H1 (cell line): ENCODE results near the gene SLC25A21. TPM values are rescaled to one million over a fixed set of nuclear protein-coding genes. Genes with fewer than 3 reads are reported as not detected.

Source experiments
- CTCF ChIA-PET: fragments of 300-600 bp; sonication (Branson Sonifier 250); formaldehyde crosslinking; loops from one replicate; lab custom pipeline; 2021; ENCODE audit not compliant: partially characterized antibody; lab: Charles Lee
- POLR2A ChIA-PET: fragments of 300-600 bp; sonication (Branson Sonifier 250); formaldehyde crosslinking; loops from one replicate; lab custom pipeline; 2021; ENCODE audit warnings: inconsistent platforms; ENCODE audit not compliant: partially characterized antibody; lab: Charles Lee
- DNase-seq, 2 experiments: peaks; one replicate each; pipeline versions ENCODE4 v3.0.0 to v3.0.0-alpha.2; 2010 to 2022; ENCODE audit warnings: low spot score in 2 of 2, low read depth in 1 of 2, mixed read lengths in 1 of 2
- FAIRE-seq: peaks from 2 replicates; lab custom pipeline; 2011; peaks lifted over from hg19 to GRCh38; lab: Jason Lieb, UNC
- H2AFZ ChIP-seq: 2 replicates; pipeline ENCODE4 v1.8.1; 2012; ENCODE audit warnings: low read length, inconsistent platforms
- H2AK5ac ChIP-seq: 2 replicates; pipeline ENCODE4 v1.6.1; 2013; ENCODE audit warnings: low read depth, low read length
- H2BK120ac ChIP-seq: replicated peaks from 2 replicates; pipeline ENCODE3; 2013; ENCODE audit warnings: low read depth, low read length, inconsistent platforms
- H2BK12ac ChIP-seq: 2 replicates; pipeline ENCODE4 v1.6.1; 2013; ENCODE audit warnings: low read depth, low read length
- H2BK15ac ChIP-seq: 2 replicates; pipeline ENCODE4 v1.6.1; 2013; ENCODE audit warnings: low read length
- H2BK20ac ChIP-seq: 2 replicates; pipeline ENCODE4 v1.6.1; 2013; ENCODE audit warnings: low read length
- H2BK5ac ChIP-seq: 2 replicates; pipeline ENCODE4 v1.6.1; 2013; ENCODE audit warnings: low read depth, low read length
- H3K14ac ChIP-seq: 2 replicates; pipeline ENCODE4 v1.6.1; 2013; ENCODE audit warnings: inconsistent platforms; ENCODE audit not compliant: insufficient read length
- H3K18ac ChIP-seq: 2 replicates; pipeline ENCODE4 v1.6.1; 2013; ENCODE audit warnings: low read length; ENCODE audit errors: extremely low read depth
- H3K23ac ChIP-seq: 2 replicates; pipeline ENCODE4 v1.6.1; 2013; ENCODE audit warnings: inconsistent platforms; ENCODE audit not compliant: insufficient read length
- H3K23me2 ChIP-seq: 2 replicates; pipeline ENCODE4 v1.6.1; 2013; ENCODE audit warnings: low read depth, low read length
- H3K27ac ChIP-seq: 2 replicates; pipeline ENCODE4 v1.6.1; 2011; ENCODE audit warnings: low read depth, low read length, inconsistent platforms
- H3K27me3 ChIP-seq, 4 experiments: replicated peaks in 1 of 4; 1 replicate in 1 of 4; 2 replicates in 3 of 4; pipeline versions ENCODE4 v1.6.1 to v1.8.1; 2011 to 2013; ENCODE audit warnings: low read length in 3 of 4, mild to moderate bottlenecking in 3 of 4, inconsistent platforms in 2 of 4, mixed read lengths in 2 of 4, moderate library complexity in 1 of 4; ENCODE audit not compliant: control insufficient read depth in 3 of 4, insufficient read depth in 3 of 4; ENCODE audit errors: extremely low read depth in 1 of 4
- H3K36me3 ChIP-seq, 4 experiments: 2 replicates each; pipeline versions ENCODE4 v1.6.1 to v1.8.1; 2011 to 2013; ENCODE audit warnings: mild to moderate bottlenecking in 4 of 4, low read length in 3 of 4, moderate library complexity in 2 of 4, control low read depth in 1 of 4, inconsistent platforms in 1 of 4; ENCODE audit not compliant: insufficient read depth in 4 of 4, control insufficient read depth in 2 of 4
- H3K4ac ChIP-seq: replicated peaks from 2 replicates; pipeline ENCODE3; 2013; ENCODE audit warnings: low read length, low read depth, mixed read lengths, inconsistent platforms; ENCODE audit not compliant: insufficient read length
- H3K4me1 ChIP-seq, 4 experiments: replicated peaks in 1 of 4; 1 replicate in 1 of 4; 2 replicates in 3 of 4; pipeline versions ENCODE4 v1.6.1 to v1.8.1; 2011 to 2013; ENCODE audit warnings: low read length in 3 of 4, inconsistent platforms in 2 of 4, mixed read lengths in 1 of 4; ENCODE audit not compliant: insufficient read depth in 4 of 4, control insufficient read depth in 3 of 4
- H3K4me2 ChIP-seq, 2 experiments: 2 replicates each; pipeline versions ENCODE4 v1.6.1 to v1.8.1; 2011 to 2013; ENCODE audit warnings: low read depth in 2 of 2, low read length in 2 of 2, control low read depth in 1 of 2, inconsistent platforms in 1 of 2, mild to moderate bottlenecking in 1 of 2; ENCODE audit not compliant: insufficient read depth in 1 of 2
- H3K4me3 ChIP-seq, 4 experiments: fragments of 200-600, 300-600 bp in 1 of 4; sonication (generic), shearing (Covaris generic), sonication (Bioruptor Twin) in 1 of 4; 2 replicates each; pipeline versions ENCODE4 v1.5.1 to v1.8.1; 2011 to 2016; ENCODE audit warnings: low read length in 4 of 4, low read depth in 3 of 4, control low read depth in 2 of 4, inconsistent platforms in 2 of 4, mild to moderate bottlenecking in 2 of 4, mixed read lengths in 1 of 4, moderate library complexity in 1 of 4; ENCODE audit not compliant: insufficient read depth in 2 of 4; ENCODE audit errors: extremely low read depth in 1 of 4
- H3K56ac ChIP-seq: replicated peaks from 2 replicates; pipeline ENCODE3; 2013; ENCODE audit warnings: low read depth, mild to moderate bottlenecking, mixed read lengths, low read length, inconsistent platforms; ENCODE audit not compliant: insufficient read length
- H3K79me1 ChIP-seq: 2 replicates; pipeline ENCODE4 v1.6.1; 2013; ENCODE audit warnings: low read depth, low read length, control low read depth
- H3K79me2 ChIP-seq, 2 experiments: 2 replicates each; pipeline versions ENCODE4 v1.6.1 to v1.8.1; 2012 to 2013; ENCODE audit warnings: low read length in 2 of 2, mild to moderate bottlenecking in 2 of 2, inconsistent platforms in 1 of 2; ENCODE audit not compliant: insufficient read depth in 2 of 2, control insufficient read depth in 1 of 2
- H3K9ac ChIP-seq, 4 experiments: replicated peaks in 1 of 4; 1 replicate in 1 of 4; 2 replicates in 3 of 4; pipeline versions ENCODE4 v1.6.1 to v1.8.1; 2011 to 2013; ENCODE audit warnings: low read depth in 3 of 4, low read length in 3 of 4, control low read depth in 2 of 4, mild to moderate bottlenecking in 2 of 4, moderate library complexity in 2 of 4, inconsistent platforms in 1 of 4; ENCODE audit errors: extremely low read depth in 1 of 4
- H3K9me3 ChIP-seq, 2 experiments: 2 replicates each; pipeline versions ENCODE4 v1.6.1 to v1.8.1; 2012 to 2013; ENCODE audit warnings: mild to moderate bottlenecking in 2 of 2, moderate library complexity in 2 of 2, control low read depth in 1 of 2, inconsistent platforms in 1 of 2, low read depth in 1 of 2, low read length in 1 of 2, mixed read lengths in 1 of 2; ENCODE audit not compliant: insufficient read depth in 2 of 2
- H4K20me1 ChIP-seq, 2 experiments: replicated peaks in 1 of 2; 2 replicates each; pipeline versions ENCODE3 to v1.8.1; 2011 to 2013; ENCODE audit warnings: inconsistent platforms in 2 of 2, low read length in 2 of 2, mild to moderate bottlenecking in 1 of 2; ENCODE audit not compliant: insufficient read depth in 2 of 2, control insufficient read depth in 1 of 2
- H4K5ac ChIP-seq: 2 replicates; pipeline ENCODE4 v1.6.1; 2013; ENCODE audit warnings: low read length, low read depth, mixed read lengths, inconsistent platforms; ENCODE audit not compliant: insufficient read length
- H4K8ac ChIP-seq: 2 replicates; pipeline ENCODE4 v1.8.0; 2013; ENCODE audit warnings: mild to moderate bottlenecking, moderate library complexity, low read length, inconsistent platforms; ENCODE audit not compliant: insufficient read depth; ENCODE audit errors: extremely low read depth
- H4K91ac ChIP-seq: replicated peaks from 2 replicates; pipeline ENCODE3; 2013; ENCODE audit warnings: low read length, mixed read lengths, inconsistent platforms; ENCODE audit not compliant: insufficient read length
- BCL11A ChIP-seq, 2 experiments: IDR thresholded peaks; one replicate each; pipeline ENCODE4 v1.6.1; 2011; ENCODE audit warnings: low read depth in 2 of 2, low read length in 2 of 2, mild to moderate bottlenecking in 2 of 2
- CBX8 ChIP-seq: fragments of 300-800, 300-1000 bp; sonication (generic); IDR thresholded peaks from 2 replicates; pipeline ENCODE4 v1.7.1; 2016; ENCODE audit warnings: low read depth, low read length, borderline replicate concordance
- HDAC2 ChIP-seq, 2 experiments: fragments of 300-600 bp in 1 of 2; sonication (generic) in 1 of 2; IDR thresholded peaks; 2 replicates each; pipeline ENCODE4 v1.6.1; 2011 to 2012; ENCODE audit warnings: low read depth in 2 of 2, low read length in 2 of 2, mild to moderate bottlenecking in 2 of 2, moderate library complexity in 2 of 2, borderline replicate concordance in 1 of 2, inconsistent platforms in 1 of 2
- HDAC6 ChIP-seq: IDR thresholded peaks from one replicate; pipeline ENCODE4 v1.7.1; 2012; ENCODE audit warnings: low read depth, mild to moderate bottlenecking, inconsistent platforms, low read length, moderate library complexity
- JUN ChIP-seq: IDR thresholded peaks from 2 replicates; pipeline ENCODE4 v1.6.1; 2011; ENCODE audit warnings: low read depth, mild to moderate bottlenecking, improper control_type of control experiment, low read length
- JUND ChIP-seq: IDR thresholded peaks from 2 replicates; pipeline ENCODE4 v1.6.1; 2011; ENCODE audit warnings: mild to moderate bottlenecking, improper control_type of control experiment, low read length
- MAFK ChIP-seq: IDR thresholded peaks from 2 replicates; pipeline ENCODE4 v1.6.1; 2012; ENCODE audit warnings: low read depth, mild to moderate bottlenecking, improper control_type of control experiment, low read length
- RNF2 ChIP-seq: fragments of 200-900, 300-1000 bp; sonication (generic); IDR thresholded peaks from 2 replicates; pipeline ENCODE4 v1.7.1; 2016; ENCODE audit warnings: borderline replicate concordance, low read depth, mild to moderate bottlenecking, antibody characterized with exemption, low read length; ENCODE audit not compliant: poor library complexity, severe bottlenecking; ENCODE audit errors: missing control alignments
- SP1 ChIP-seq: IDR thresholded peaks from 2 replicates; pipeline ENCODE4 v1.6.1; 2011; ENCODE audit warnings: low read depth, low read length
- SP2 ChIP-seq: IDR thresholded peaks from 2 replicates; pipeline ENCODE4 v1.6.1; 2012; ENCODE audit warnings: mild to moderate bottlenecking, low read length, inconsistent platforms
- TBP ChIP-seq: IDR thresholded peaks from 2 replicates; pipeline ENCODE4 v1.6.1; 2011; ENCODE audit warnings: low read depth, low read length, improper control_type of control experiment
- TEAD4 ChIP-seq: IDR thresholded peaks from 2 replicates; pipeline ENCODE4 v1.6.1; 2012; ENCODE audit warnings: low read depth, low read length, inconsistent platforms, mixed read lengths
- WGBS, 2 experiments: shearing (Covaris generic) in 1 of 2; methylation state at CpG; one replicate each; pipeline versions ENCODE4 v1.1.6 to v1.1.7; 2013 to 2015; ENCODE audit warnings: low lambda C conversion rate in 2 of 2, mixed read lengths in 2 of 2, inconsistent platforms in 1 of 2, low coverage in 1 of 2, missing lambda C conversion rate in 1 of 2; ENCODE audit not compliant: insufficient replicate concordance in 2 of 2, insufficient coverage in 1 of 2, insufficient read length in 1 of 2; ENCODE audit errors: extremely low coverage in 1 of 2, missing lambda C conversion rate in 1 of 2; 5-methylcytosine and 5-hydroxymethylcytosine counted together
- polyA plus RNA-seq, 7 experiments: library from polyadenylated mRNA; depleted of rRNA in 3 of 7; stranded (reverse) in 5 of 7; unstranded in 2 of 7; fragments of >200 nt in 5 of 7; fragments of 200-250 nt in 2 of 7; gene quantifications; 1 replicate in 5 of 7; 2 replicates in 1 of 7; 4 replicates in 1 of 7; pipeline versions ENCODE4 v1.2.1 to v1.2.3, GENCODE V29; 2011 to 2013; ENCODE audit warnings: missing spikeins in 2 of 7, mixed read lengths in 2 of 7
- total RNA-seq: library from RNA; stranded (reverse); fragmentation: NEBNext Ultra II Directional; extraction: Animal tissue kit (Norgen Biotek cat#: 25700); gene quantifications from 2 replicates; pipeline ENCODE4 v1.2.1, GENCODE V29; 2021
- TF ChIP-seq, protein P1 (sequence below): IDR thresholded peaks from 2 replicates; pipeline ENCODE4 v1.6.1; 2011; ENCODE audit warnings: low read length, improper control_type of control experiment

SLC25A21 gene
- total and polyA plus RNA-seq, 2 of the 8 experiments (the other 6 are each of a cell fraction or from before 2014, with no cell fraction given) = 6.9 to 15.7 TPM

DNA sequence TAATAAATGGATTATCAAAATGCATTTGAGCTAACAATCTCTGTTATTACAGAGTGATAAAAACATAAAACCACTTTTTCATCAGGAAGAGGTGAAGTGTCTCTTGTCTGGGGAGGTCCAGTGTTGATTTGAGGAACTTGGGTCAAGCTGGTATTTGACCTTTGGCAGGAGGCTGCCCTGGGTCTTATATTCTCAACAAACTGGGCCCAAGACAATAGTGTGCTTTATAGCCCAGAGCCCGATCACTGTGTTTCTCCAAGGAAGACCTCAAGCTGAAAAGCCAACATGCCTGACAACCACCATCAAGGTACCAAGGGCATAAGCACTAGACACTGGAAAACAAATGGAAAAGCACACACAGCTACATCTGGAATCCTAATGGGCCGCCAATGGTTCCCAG is 137.0 kb downstream of the SLC25A21 start:
- H2AK5ac ChIP-seq = no peak overlapping the region
- H3K79me1 ChIP-seq = no peaks in the 10 kb centered on the region
- no peak overlapping the region for H2AFZ ChIP-seq
- no peak overlapping the region for H2BK15ac ChIP-seq
- POLR2A ChIA-PET = interaction anchor here (0.8 kb wide), 1 partner anchor 24 kb away, joined by 3 read pairs; no protein-coding TSS in a partner anchor
- H2BK5ac ChIP-seq = no peak overlapping the region
- no peak overlapping the region for H3K23ac ChIP-seq
- no peak for DNase-seq
- H3K4me3 ChIP-seq = no peak overlapping the region
- no peak overlapping the region for H4K8ac ChIP-seq
- H3K14ac ChIP-seq = no peak overlapping the region
- H3K27ac ChIP-seq = no peak overlapping the region
- CTCF ChIA-PET = interaction anchor here (0.8 to 1.8 kb wide), 5 partner anchors 11 to 627 kb away, joined by 3 to 8 read pairs (median 3); no protein-coding TSS in a partner anchor
- no peak overlapping the region for H3K18ac ChIP-seq
- no peak overlapping the region for H3K4ac ChIP-seq
- no peak overlapping the region for H4K5ac ChIP-seq
- no peak overlapping the region for H3K9ac ChIP-seq
- H3K23me2 ChIP-seq = no peaks in the 10 kb centered on the region
- 91% methylated on average over 2 of the region's 2 CpGs; no CpG with 5 or more reads in 1 of the 2 experiments for WGBS, 2 experiments
- H3K4me2 ChIP-seq = no peak overlapping the region
- H4K91ac ChIP-seq = no peak overlapping the region
- H2BK20ac ChIP-seq = no peak overlapping the region
- no peaks in the 10 kb centered on the region for H4K20me1 ChIP-seq
- H3K9me3 ChIP-seq = no peaks in the 10 kb centered on the region
- H3K79me2 ChIP-seq = no peaks in the 10 kb centered on the region
- no peak overlapping the region for H2BK120ac ChIP-seq
- H3K56ac ChIP-seq = no peak overlapping the region
- H3K27me3 ChIP-seq = no peaks in the 10 kb centered on the region
- H3K36me3 ChIP-seq = no peaks in the 10 kb centered on the region; a peak in 1 of 8 replicates
- no peak for FAIRE-seq
- no peak overlapping the region for H2BK12ac ChIP-seq
- peaks cover 0 to 14% (median 6%) of the 10 kb centered on the region in 4 experiments; a peak in 2 of 7 replicates for H3K4me1 ChIP-seq
- TF ChIP-seq CBX8 = no peak
- TF ChIP-seq, protein P1, sequence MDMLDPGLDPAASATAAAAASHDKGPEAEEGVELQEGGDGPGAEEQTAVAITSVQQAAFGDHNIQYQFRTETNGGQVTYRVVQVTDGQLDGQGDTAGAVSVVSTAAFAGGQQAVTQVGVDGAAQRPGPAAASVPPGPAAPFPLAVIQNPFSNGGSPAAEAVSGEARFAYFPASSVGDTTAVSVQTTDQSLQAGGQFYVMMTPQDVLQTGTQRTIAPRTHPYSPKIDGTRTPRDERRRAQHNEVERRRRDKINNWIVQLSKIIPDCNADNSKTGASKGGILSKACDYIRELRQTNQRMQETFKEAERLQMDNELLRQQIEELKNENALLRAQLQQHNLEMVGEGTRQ = no peak
- no peak for TF ChIP-seq SP2
- TF ChIP-seq MAFK = no peak
- no peak for TF ChIP-seq SP1
- no peak for TF ChIP-seq BCL11A (IDR thresholded peaks at IDR 0.05; ENCODE audit: low read depth in 2 of 2, low read length in 2 of 2)
- TF ChIP-seq RNF2 = no peak
- TF ChIP-seq HDAC6 = no peak
- no peak for TF ChIP-seq HDAC2 (IDR thresholded peaks at IDR 0.05; ENCODE audit: borderline replicate concordance in 1 of 2, low read depth in 2 of 2, low read length in 2 of 2)
- no peak for TF ChIP-seq TBP
- no peak for TF ChIP-seq JUND
- no peak for TF ChIP-seq TEAD4
- TF ChIP-seq JUN = no peak
